Subcutaneous abdominal adipose tissue (tissue), 5 donors: ENCODE results near the gene CECR2.
"Not testable (repeated sequence)": the region's sequence is repeated elsewhere in the genome, so short reads cannot be mapped to it uniquely, and the experiment has no call there.

Experiments used
- H3K27ac ChIP-seq: one replicate; pipeline ENCODE4 v1.7.0; 2013; ENCODE audit warnings: low read depth, mild to moderate bottlenecking, inconsistent platforms, low read length, moderate library complexity
- H3K27me3 ChIP-seq, 5 donors: one replicate each; pipeline ENCODE4 v1.7.0; 2013; ENCODE audit warnings: low read length in 5 of 5, inconsistent platforms in 1 of 5; ENCODE audit not compliant: control insufficient read depth in 5 of 5, insufficient read depth in 4 of 5
- H3K36me3 ChIP-seq, 5 donors: one replicate each; pipeline ENCODE4 v1.7.0; 2013; ENCODE audit warnings: low read length in 5 of 5; ENCODE audit not compliant: control insufficient read depth in 5 of 5, insufficient read depth in 5 of 5
- H3K4me1 ChIP-seq, 5 donors: one replicate each; pipeline ENCODE4 v1.7.0; 2013; ENCODE audit warnings: low read length in 5 of 5, mild to moderate bottlenecking in 3 of 5, moderate library complexity in 1 of 5; ENCODE audit not compliant: control insufficient read depth in 5 of 5, insufficient read depth in 5 of 5
- H3K4me3 ChIP-seq, 5 donors: one replicate each; pipeline ENCODE4 v1.7.0; 2013; ENCODE audit warnings: low read length in 5 of 5, low read depth in 1 of 5
- H3K9ac ChIP-seq, 5 donors: one replicate each; pipeline ENCODE4 v1.7.0; 2013; ENCODE audit warnings: low read length in 5 of 5, mild to moderate bottlenecking in 4 of 5, moderate library complexity in 3 of 5
- H3K9me3 ChIP-seq, 5 donors: one replicate each; pipeline ENCODE4 v1.7.0; 2013; ENCODE audit warnings: low read length in 5 of 5; ENCODE audit not compliant: control insufficient read depth in 5 of 5
- donor health status: healthy.
- donor health status: healthy.
- donor health status: healthy.
- donor health status: healthy.
- donor health status: healthy.

The CECR2 gene

GRCh38 chr22:17513612-17514011 is 144.4 kb downstream of the CECR2 start:
- Histone ChIP-seq H3K27me3 (no peaks in the 10 kb centered on the region), H3K9me3 (no peaks in the 10 kb centered on the region), H3K27ac (no peak overlapping the region)

GRCh38 chr22:17514084-17514483 is 144.8 kb downstream of the CECR2 start:
- no peaks in the 10 kb centered on the region for H3K9me3 ChIP-seq
- H3K9ac ChIP-seq, result no peak overlapping the region
- H3K36me3 ChIP-seq, result no peaks in the 10 kb centered on the region
- no peaks in the 10 kb centered on the region for H3K4me1 ChIP-seq
- H3K27me3 ChIP-seq, result no peaks in the 10 kb centered on the region
- no peak overlapping the region for H3K4me3 ChIP-seq
- no peak overlapping the region for H3K27ac ChIP-seq

More at GRCh38 chr22:17513612-17514011, 144.4 kb downstream of the CECR2 start:
- Histone ChIP-seq H3K4me3 (no peak overlapping the region), H3K9ac (no peak overlapping the region), H3K4me1 (no peaks in the 10 kb centered on the region), H3K36me3 (no peaks in the 10 kb centered on the region)

- H3K27ac ChIP-seq, result no peak overlapping the region
- H3K4me3 ChIP-seq, result no peak overlapping the region
- no peaks in the 10 kb centered on the region for H3K36me3 ChIP-seq
- no peak overlapping the region for H3K9ac ChIP-seq
- no peaks in the 10 kb centered on the region for H3K27me3 ChIP-seq
- no peaks in the 10 kb centered on the region for H3K9me3 ChIP-seq
- H3K4me1 ChIP-seq, result no peaks in the 10 kb centered on the region
Measured at GRCh38 chr22:17518406-17518805, 149.1 kb downstream of the CECR2 start.

GRCh38 chr22:17521971-17522370 is 152.7 kb downstream of the CECR2 start:
- not testable (repeated sequence) for H3K9ac ChIP-seq, H3K4me3 ChIP-seq, H3K27me3 ChIP-seq, H3K27ac ChIP-seq, H3K4me1 ChIP-seq, H3K36me3 ChIP-seq, H3K9me3 ChIP-seq

- no peak overlapping the region for H3K4me3 ChIP-seq
- H3K36me3 ChIP-seq, result no peaks in the 10 kb centered on the region
- no peak overlapping the region for H3K27ac ChIP-seq
- no peaks in the 10 kb centered on the region for H3K9me3 ChIP-seq
- H3K9ac ChIP-seq, result no peak overlapping the region
- H3K27me3 ChIP-seq, result no peaks in the 10 kb centered on the region
- peaks cover 0 to 3% (median 0%) of the 10 kb centered on the region in 5 donors for H3K4me1 ChIP-seq
Measured at GRCh38 chr22:17523925-17524324, 154.7 kb downstream of the CECR2 start.

GRCh38 chr22:17536269-17536668 is 167.0 kb downstream of the CECR2 start:
- Histone ChIP-seq H3K9me3 (no peaks in the 10 kb centered on the region), H3K9ac (no peak overlapping the region), H3K4me3 (no peak overlapping the region), H3K27me3 (no peaks in the 10 kb centered on the region), H3K4me1 (peaks cover 0 to 12% (median 7%) of the 10 kb centered on the region in 5 donors), H3K36me3 (no peaks in the 10 kb centered on the region), H3K27ac (peak overlapping the region; percentile 51)

- no peaks in the 10 kb centered on the region for H3K9me3 ChIP-seq
- no peaks in the 10 kb centered on the region for H3K36me3 ChIP-seq
- peak overlapping the region; percentile 51 for H3K27ac ChIP-seq
- H3K27me3 ChIP-seq, result no peaks in the 10 kb centered on the region
- no peak overlapping the region for H3K9ac ChIP-seq
- no peak overlapping the region for H3K4me3 ChIP-seq
- peaks cover 0 to 12% (median 7%) of the 10 kb centered on the region in 5 donors for H3K4me1 ChIP-seq
Measured at GRCh38 chr22:17537155-17537554, 167.9 kb downstream of the CECR2 start.

- H3K4me3 ChIP-seq, result no peak overlapping the region
- peaks cover 0 to 12% (median 7%) of the 10 kb centered on the region in 5 donors for H3K4me1 ChIP-seq
- H3K36me3 ChIP-seq, result no peaks in the 10 kb centered on the region
- no peak overlapping the region for H3K27ac ChIP-seq
- no peak overlapping the region for H3K9ac ChIP-seq
- no peaks in the 10 kb centered on the region for H3K9me3 ChIP-seq
- H3K27me3 ChIP-seq, result no peaks in the 10 kb centered on the region
Measured at GRCh38 chr22:17540481-17540880, 171.2 kb downstream of the CECR2 start.

GRCh38 chr22:17541476-17541875 is 172.2 kb downstream of the CECR2 start:
- Histone ChIP-seq H3K27ac (no peak overlapping the region), H3K9me3 (no peaks in the 10 kb centered on the region)

GRCh38 chr22:17542452-17542851 is 173.2 kb downstream of the CECR2 start:
- H3K9me3 ChIP-seq, result no peaks in the 10 kb centered on the region
- no peak overlapping the region for H3K9ac ChIP-seq
- H3K4me1 ChIP-seq, result no peaks in the 10 kb centered on the region
- H3K27me3 ChIP-seq, result no peaks in the 10 kb centered on the region
- H3K4me3 ChIP-seq, result no peak overlapping the region
- no peaks in the 10 kb centered on the region for H3K36me3 ChIP-seq
- H3K27ac ChIP-seq, result no peak overlapping the region

More at GRCh38 chr22:17541476-17541875, 172.2 kb downstream of the CECR2 start:
- H3K36me3 ChIP-seq, result no peaks in the 10 kb centered on the region
- no peak overlapping the region for H3K9ac ChIP-seq
- no peaks in the 10 kb centered on the region for H3K27me3 ChIP-seq
- no peak overlapping the region for H3K4me3 ChIP-seq
- H3K4me1 ChIP-seq, result peaks cover 0 to 7% (median 4%) of the 10 kb centered on the region in 5 donors
